ENCODE measurements around the gene SP140. TPM values are rescaled to one million over a fixed set of nuclear protein-coding genes. Genes with fewer than 3 reads are reported as not detected.
A peak's percentile ranks its signal among the peaks of the same experiment; 100 is the strongest.

The SP140 gene
- 4.3 and 5.3 TPM in 2 replicates for total RNA-seq

DNA sequence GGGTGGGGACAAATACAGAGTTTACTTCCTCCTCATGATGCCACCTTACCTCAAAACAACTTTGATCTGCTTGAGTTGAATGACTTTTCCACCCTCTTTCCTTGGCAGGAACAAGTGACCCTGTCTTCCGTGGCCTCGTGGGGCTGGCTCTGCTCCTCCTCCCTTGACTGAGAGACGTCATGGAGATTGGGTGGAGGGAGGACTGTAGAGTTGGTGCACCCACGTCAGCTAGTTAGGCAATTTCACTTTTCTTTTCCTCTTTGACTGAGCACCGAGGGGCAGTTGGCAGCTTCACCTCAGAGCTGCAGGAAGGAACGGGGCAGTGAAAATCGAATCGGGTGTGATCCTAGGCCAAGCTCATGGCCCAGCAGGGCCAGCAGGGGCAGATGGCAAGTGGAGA is at the start of gene SP140:
TSS of gene SP140 (plus strand) at position 251 of the 400 bp plus-strand sequence. CDS start at position 360, 109 bp downstream.
- DNase-seq (ENCODE audit: low read depth), result no peak

DNA sequence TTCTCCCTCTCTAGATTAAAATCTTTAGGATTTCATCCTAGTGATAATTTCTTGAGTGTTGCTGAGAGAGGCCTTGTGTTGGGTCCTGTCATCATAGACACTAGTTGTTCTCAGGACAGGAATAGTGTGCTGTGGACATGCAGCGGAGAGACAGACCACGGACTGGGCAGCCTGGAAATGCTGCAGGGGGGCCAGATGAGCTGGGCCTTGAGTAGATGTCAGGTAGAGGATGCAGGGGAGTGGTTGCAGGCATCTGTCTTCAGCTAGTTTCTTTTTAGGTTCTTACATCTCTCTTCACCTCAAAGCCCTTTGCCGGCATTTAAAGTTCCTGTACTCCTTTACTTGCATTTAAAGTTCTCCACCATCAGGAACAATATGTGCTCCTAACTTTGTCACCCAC is 48.5 kb upstream of the SP140 start:
- no peak for DNase-seq (ENCODE audit: low read depth)

DNA sequence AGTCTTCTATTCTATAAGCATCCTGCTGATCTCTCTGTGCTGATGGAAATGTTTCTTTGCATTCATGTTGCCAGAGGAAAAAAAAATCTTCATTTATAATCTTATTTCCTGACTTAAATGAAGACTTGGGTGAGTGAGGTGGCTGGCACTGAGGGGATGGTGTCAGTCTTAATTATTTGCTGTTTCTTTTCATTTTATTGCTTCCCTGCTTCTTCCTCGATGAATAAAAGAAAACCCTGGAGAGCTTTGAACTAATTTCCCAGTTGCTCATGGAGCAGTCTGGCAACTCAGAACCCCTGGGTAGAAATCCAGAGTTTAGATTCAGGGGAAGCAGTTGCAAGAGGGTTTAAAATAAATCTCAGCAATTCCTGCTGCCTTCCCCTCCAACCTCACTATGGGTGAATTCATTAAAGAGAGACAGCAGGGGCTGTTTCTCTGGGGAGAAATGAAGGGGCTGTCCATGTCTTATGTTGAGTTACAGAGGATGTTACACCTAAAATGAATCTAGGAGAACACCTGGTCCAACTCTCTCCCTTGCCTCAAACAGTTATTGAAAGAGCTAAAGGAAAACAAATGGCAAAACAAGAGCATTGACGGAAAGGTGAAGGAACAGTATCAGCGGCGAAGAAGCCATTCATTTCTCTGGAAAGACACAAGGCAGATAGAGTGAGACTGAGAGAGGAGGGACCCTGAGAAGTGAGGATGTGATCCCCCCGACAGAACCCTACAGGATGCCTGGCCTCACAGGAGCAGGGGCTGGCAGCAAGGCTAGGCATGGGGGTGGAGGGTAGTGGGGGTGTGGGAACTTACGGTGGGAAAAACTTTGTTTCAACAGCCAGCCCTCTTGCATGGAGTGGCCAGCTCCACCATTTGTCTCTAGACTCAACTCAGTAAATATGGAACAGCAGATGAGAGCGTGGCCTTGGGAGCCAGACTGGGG is 46.7 kb upstream of the SP140 start:
- DNase-seq (ENCODE audit: low read depth), result no peak

DNA sequence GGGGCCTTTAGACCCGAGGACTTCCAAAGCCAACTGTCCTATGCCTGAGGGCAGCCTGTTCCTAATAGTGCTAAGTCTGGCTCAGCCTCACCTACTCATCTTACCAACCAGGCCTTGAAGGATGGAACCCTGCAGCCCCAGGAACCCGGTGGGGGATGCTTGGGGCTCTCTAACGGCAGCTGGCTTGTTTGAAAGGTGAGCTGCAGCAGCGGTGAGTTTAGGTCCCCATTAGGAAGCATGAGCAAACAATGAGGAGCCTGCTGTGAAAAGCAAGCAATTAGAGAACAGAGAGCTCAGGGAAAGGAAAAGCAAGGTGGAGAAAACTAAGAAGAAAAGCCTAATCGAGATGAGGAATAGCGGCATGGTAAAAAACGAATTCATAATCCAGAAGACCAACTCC is 45.6 kb upstream of the SP140 start:
- DNase-seq (ENCODE audit: low read depth), result no peak

DNA sequence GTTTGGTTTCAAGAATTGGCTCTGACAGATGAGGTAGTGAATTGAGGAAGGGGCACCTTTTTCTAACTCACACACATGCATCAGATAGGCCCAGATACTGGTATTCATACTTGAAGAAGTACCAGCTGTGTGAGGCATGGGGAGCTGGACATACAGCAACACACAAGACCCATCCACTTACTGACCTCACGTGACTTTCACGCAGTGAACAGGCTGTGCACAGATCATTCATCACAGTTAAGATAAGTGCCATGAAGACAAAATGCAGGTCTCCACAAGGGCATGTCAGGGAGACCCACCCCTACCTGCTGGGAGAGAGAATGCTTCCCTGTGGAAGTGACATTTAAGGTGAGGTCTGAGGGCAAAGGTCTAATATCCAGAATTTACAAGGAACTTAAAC is 44.3 kb upstream of the SP140 start:
- DNase-seq (ENCODE audit: low read depth), result no peak

DNA sequence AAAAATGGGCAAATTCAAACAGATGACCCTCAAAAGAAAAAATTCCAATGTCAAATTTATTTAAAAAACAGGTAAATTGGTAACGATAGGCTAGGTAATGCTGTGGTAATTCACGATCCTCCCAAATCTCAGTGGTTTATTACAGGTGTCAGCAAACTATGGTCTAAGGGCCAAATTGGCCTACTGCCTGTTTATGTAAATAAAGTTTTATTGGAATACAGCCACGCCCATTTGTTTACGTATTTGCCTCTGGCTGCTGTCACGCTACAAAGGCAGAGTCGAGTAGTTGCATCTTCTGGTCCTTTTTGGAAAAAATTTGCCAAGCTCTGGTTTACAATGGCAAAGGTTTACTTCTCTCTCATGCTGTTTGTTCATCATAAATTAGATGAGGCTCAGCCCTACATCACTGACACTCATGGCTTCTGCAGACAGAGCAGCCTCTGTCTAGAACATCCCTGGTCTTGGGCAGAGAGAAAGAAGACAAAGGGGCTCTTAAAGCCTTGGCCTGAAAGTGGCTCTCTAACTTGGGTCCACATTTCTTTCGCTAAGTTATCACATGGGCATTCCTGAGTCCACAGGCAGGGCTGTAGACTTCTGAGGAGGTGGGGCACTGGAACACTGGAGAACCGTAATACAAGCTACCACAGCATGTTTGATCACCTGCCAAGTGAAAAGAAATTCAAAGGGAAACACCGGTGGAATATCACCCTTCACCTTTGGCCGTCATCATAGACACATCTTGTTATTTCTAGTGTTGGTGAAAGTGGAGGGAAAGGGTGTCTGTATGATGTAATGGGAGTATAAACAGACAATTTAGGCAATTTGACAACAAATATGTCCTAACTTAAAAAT is 40.6 kb upstream of the SP140 start:
- peak; percentile 28 for DNase-seq (ENCODE audit: low read depth)

DNA sequence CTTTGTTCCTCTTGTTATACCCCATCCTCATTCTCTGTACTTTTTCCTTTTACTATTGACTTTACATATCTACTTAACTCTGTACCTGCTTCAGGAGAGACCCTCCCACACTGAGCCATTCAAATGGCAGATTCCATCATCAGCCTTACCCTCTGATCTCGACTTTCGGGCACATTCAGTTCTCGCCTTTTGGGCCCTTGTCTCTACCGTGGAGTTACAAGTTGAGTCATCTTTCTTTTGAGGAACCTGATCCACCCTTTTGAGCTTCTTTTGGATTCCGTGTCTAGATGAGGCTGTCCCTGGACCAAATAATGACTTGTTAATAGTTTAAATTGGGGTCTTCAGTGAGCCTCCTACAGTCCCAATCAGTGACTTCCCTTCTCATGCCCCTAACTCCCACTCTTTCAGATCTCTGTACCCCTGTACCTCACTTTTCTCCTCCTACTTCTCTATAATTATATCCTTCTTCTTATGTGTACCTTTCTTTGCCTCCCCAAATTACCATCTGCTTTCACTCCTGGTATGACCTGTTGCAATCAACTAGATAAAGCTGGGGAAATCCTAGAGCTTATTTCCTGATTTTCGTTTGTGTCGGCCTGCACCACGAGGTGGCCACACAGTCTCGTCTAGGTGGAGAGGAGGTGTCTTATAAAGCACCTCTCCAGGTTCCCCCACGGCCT is 23.0 kb upstream of the SP140 start:
- no peak for DNase-seq (ENCODE audit: low read depth)

DNA sequence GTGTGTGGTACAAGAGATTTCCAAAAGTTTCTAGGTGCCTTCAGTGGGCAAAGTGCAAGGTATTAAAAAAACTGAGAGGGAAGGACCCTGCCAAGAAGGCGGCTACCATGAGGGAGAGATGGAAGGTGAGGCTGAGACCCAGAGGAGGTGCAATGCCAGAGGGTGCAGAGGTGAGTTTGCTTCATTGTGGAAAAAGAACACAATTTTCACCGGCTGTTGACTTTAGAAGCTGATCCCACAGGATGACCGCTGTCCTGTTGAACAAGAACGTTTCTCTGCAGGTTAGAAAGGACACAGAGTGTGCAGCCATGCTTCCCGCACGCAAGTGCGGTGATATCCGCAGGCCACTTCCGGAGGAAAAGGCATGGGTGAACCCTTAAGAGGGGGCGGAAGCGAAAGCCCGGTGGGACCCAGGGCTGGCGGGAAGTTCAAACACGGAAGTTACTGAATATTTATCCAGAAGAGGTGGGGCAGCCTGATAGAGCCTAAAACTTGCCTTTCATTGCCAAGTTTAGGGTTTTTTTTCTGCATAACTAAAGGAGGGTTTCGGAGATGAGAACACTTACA is 22.3 kb upstream of the SP140 start:
- DNase-seq (ENCODE audit: low read depth), result no peak

DNA sequence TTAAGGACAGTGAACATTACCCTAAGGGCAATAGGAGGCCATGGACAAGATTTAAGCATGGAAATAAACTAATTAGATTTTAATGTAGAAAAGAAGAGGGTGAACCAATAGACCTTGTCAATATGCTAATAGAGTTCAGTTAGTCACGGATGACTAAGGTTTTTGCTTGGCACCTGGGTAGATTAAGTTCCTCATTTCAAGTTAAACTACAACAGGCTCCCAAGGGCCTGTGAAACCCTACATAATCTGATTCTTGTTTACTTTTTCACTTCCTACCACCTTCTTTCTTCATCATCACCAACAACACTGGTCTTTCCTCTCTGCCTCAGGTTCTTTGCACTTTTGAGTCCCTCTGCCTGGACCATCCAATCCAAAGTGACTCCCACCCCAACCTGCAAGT is 20.5 kb upstream of the SP140 start:
- peak; percentile 83 for DNase-seq (ENCODE audit: low read depth)

DNA sequence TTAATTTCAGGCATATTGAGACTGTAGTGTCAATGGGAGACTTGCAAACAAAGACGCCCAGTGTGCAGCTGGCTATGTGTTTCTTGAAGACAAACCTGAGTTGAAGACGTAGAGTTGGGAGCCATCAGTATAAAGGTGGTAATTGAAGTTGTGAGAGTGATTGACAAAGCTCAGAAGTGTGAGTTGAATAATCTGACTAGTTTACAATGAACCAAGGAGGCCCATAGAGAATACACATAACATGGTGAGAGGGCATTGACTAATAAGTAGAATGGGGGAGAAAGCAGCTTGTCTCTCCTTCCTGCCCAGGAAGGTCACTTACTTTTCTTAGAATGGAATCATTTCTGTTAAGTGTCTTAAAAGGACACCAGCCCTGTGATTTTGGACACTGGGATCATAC is 19.8 kb upstream of the SP140 start:
- no peak for DNase-seq (ENCODE audit: low read depth)

DNA sequence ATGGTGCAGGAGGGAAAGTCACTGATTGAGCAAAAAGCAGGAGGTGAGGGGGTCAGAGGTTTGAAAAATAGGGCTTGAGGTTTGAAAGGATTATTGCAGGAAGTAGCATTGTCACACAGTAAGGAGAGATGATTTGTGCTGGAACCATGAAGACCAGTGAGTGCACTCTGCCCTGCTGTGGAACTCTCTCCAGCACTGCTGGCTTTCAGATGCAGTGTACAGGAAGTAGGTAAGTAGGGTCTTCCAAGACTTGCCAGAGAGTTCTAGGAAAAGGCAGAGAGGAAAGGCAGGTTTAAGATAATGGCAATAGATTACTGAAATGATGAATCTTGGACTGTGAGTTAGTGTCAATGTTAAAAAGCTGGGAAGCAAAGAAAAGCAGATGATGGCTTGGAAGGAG is 17.0 kb upstream of the SP140 start:
- DNase-seq (ENCODE audit: low read depth), result no peak

DNA sequence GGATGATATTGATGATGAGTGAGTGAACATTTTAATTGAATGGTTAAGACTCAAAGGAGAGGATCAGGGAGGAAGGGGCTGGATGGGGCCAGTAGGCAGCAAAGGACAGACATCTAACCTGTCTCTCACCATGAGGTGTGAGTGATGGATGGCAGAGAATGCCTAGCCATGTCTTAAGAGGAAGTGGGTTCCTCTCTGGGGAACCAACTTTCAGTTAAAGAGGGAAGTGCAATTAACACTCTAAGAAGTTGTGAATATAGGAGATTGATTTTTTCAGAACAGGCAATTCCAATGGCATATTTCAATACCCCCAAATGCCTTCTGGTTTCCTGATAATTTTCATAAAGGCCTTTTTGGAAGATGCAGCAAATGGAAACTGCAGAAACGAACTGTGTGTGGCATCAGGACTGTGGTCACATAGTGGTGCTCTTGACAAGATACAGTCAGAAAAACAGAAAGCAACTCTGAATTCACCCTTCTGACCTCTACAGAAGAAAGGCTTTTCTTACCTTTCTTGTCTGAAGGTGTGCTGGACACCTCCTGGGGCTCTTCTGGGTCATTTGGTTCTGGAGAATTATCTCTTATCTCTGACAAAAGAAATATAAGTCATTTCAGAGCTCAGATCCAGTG is 16.0 kb upstream of the SP140 start:
- DNase-seq (ENCODE audit: low read depth), result no peak

DNA sequence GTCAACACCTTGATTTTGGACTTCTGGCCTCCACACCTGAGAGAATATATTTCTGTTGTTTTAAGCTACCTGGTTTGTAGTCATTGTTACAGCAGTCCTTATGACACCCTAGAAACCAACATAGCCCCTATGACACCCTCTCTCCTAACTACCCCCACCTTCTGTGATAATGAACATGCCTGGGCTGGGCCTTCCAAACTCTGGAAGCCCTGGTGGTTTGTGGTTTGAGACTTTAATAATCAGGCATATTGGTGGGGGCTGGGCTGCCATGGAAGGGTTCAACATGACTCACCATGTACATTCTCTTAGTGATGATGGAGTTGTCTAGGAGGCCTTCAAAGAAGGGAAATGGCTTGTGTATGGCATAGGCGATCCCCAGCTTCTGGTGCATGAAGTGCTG is 9.0 kb upstream of the SP140 start:
- DNase-seq (ENCODE audit: low read depth), result no peak

DNA sequence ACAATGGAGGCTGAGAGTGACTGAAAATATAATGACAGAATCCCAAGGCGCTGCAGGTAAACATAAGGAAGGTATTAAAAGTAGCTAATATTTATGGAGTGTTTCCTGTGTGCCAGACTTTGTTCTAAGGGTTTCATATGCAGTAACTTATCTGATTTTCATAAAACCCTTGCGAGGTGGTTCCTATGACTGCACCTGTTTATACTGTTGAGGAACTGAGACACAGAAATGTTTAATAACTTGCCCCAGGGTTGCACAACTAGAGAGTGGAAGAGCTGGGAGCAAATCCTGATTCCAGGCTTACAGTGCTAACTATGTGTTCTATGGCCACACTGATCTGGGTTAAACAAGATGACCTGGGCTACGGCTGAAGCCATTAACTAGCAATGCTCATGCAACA is 8.1 kb upstream of the SP140 start:
- no peak for DNase-seq (ENCODE audit: low read depth)

DNA sequence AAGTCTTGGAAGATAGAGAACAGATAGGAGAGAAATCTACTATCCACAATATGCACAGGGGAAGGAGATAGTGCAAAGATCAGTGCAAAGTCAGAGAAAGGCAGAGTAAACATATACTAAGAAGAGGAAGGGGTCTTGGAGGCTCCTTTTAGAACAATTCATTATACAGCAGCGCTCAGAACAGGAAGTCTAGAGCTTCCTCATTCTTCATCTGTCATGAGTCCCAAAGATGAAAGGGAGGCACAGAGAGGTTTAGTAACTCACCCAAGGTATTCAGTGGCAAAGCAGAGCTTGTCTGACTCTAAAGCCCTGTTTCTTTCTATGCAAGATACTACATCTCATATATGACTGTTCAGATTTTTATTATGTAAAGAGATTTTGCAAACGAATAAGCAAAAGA is 7.1 kb upstream of the SP140 start:
- no peak for DNase-seq (ENCODE audit: low read depth)

DNA sequence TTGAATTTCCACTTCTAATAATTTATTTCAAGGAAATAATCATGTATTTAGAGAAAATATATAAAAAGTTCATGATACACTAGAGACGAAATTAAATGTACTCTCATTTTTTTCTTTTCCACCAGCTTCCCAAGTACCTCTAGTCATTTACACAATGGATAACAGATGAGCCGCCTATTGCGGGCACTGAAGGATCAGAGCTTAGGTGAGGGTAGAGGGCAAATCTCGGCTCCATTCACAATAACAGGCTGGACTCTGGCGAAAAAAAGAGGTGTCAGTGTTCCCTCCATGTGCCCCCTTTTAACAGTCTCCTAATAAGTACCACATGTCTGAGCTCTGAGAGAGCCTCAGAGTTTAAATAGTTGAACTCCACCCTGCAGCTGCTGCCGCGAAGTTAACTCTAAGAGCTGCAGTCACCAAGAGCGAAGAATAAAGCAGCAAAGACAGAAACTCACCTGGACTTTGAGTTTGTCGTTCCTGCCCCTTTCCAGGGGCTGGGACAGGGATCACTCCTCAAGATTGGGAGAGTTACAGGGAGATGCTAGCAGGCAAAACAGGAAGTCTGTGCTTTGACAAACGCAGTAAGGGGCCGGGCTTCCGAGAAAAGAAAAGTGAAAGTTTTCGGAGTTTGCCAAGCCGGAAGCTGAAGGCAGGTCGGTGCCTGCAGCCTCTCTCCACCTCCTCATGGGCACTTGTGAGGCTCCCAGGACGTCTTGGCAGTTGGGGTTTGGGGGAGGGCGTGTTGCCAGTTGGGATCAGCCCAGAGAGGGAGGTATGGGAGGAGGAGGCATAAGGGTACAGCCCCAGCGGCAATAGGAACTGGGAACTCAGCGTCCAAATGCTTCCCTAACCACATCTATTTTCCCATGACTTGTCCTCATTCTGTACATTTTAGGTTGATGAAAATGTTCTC is 5.9 kb upstream of the SP140 start, which contains the start of gene SP110:
TSS of gene SP110 (minus strand) at position 566 of the 913 bp plus-strand sequence. CDS start 3,057 bp downstream, outside the sequence.
- DNase-seq (ENCODE audit: low read depth), result peak; percentile 83

DNA sequence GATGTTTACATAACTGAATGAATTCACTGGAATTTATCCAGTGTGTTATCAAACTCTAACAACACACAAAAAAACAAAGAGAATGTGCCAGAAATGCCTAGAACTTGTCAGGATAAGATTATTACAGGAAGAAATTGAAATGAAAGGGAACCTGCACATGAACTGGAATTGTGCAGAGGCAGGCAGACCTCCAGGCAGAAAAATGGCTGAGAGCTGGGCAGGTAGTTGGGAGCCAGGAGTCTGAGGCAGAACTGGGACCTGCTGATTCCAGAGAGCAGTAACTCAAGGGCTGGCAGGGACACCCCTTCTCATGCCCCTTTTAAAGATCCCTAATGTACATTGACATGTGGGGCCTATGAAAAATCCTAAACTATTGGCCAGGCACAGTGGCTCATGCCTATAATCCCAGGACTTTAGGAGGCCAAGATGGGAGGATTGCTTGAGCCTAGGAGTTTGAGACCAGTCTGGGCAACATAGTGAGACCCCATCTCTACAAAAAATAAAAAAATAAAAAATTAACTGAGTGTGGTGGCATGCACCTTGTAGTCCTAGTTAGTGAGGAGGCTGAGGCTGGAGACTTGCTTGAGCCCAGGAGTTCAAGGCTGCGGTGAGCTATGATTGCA is 5.1 kb upstream of the SP140 start:
- DNase-seq (ENCODE audit: low read depth), result no peak

DNA sequence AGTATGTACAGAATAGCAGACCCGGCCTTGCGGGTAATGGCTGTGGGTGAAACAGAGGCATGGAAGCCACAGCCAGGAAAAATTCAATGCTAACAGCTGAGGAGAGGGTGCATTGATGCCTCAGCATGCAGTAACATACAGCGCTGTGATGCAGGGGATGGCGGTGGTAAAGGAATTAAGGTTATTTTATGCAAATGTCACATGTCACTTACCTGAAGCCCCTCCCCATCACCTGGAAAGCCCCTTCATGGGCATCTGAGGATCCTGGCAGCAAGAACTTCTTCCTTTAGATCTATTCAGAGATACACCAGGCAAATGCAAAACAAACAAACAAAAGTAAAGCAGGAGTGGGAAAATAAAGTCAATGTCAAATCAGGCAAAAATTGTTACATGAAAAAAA is 4.0 kb upstream of the SP140 start:
- no peak for DNase-seq (ENCODE audit: low read depth)

DNA sequence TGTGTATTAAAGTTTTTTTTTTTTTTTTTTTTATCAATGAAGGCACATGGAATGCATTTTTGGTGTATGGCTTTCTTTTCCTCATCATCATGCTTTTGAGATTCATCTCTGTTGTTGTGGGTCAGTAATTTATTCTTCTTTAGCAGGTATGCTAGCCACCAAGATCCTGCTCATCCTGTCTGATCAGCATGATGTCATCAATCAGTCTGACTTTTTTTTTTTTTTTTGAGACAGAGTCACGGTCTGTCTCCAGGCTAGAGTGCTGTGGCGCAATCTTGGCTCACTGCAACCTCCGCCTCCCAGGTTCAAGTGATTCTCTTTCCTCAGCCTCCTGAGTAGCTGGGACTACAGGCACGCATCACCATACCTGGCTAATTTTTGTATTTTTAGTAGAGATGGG is 2.7 kb upstream of the SP140 start:
- DNase-seq (ENCODE audit: low read depth), result peak; percentile 39

DNA sequence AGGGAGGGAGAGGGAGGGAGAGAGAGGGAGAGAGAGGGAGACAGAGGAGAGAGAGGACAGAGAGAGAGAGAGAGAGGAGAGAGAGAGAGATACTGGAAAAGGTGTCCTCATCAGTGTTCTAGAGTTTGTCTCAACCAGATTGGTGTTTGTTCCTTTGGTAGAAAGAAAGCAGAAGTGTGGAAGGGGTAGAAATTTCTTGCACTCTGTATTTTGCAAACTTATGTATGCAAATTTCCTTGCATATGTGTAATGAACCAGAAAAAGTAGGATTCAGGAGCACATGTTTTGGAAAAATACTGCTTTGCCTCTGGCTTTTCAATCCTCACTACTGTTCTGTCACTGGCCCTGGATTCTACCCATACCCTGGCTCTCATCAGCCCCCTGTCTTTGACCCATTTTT is 1.1 kb upstream of the SP140 start:
- DNase-seq (ENCODE audit: low read depth), result no peak
